NCI-H1092 treated with DMSO at 0.1 percent for 48 hours (cell line): Measurements from ENCODE around the gene EME1.
"Not testable (repeated sequence)": the region's sequence is repeated elsewhere in the genome, so short reads cannot be mapped to it uniquely, and the experiment has no call there.

ENCODE experiments used
- DNase-seq: peaks from one replicate; lab custom pipeline; 2025; lab: John Stamatoyannopoulos, UW

Gene EME1

GRCh38 chr17:50394711-50395110, 21.7 kb downstream of the EME1 start:
- DNase-seq = no peak

- DNase-seq = no peak
Observed at GRCh38 chr17:50396261-50397110, 23.5 kb downstream of the EME1 start.

DNA sequence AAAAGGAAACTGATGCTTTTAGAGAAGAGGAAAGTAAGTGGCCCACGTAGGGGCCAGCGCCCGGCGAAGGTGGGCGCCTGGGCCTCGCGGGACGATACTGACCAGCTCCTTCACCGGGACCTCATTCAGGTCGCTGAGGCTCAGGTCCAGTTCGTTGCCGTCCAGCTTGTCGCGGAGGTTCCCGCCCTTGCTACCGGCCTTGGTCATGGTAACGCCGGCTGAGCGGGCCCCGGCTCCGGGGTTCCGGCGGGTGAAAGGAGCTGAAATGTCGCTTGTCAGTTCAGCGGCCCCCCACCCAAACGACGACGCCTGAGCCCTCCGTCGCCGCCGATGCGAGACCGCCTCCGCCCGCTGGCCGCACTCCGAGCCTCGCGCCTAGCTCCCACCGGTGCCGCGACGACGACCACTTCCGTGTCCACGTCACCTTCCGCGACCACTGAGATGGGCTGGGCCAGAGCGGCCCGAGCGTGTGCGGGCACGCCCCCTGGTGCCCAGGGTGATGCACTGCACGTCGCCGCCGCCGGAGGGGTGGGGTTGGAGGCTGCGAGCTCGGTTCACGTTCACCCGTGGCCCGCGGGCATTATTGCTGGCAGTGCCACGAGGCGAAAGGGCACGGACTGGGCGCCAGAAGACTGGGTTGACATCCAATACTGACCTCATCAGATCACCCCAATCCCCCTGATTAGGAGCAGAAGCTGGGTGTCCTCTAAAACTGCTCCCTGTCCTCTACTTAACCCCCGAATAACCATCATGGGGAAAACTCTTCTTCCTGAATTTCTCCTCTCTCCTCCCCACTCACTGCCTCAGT, 24.3 kb downstream of the EME1 start, which contains the start of gene LRRC59:
LRRC59 (minus strand) TSS at position 413 of the 808 bp plus-strand sequence; CDS start at position 207, 206 bp downstream.
- peak; percentile 76 for DNase-seq

DNA sequence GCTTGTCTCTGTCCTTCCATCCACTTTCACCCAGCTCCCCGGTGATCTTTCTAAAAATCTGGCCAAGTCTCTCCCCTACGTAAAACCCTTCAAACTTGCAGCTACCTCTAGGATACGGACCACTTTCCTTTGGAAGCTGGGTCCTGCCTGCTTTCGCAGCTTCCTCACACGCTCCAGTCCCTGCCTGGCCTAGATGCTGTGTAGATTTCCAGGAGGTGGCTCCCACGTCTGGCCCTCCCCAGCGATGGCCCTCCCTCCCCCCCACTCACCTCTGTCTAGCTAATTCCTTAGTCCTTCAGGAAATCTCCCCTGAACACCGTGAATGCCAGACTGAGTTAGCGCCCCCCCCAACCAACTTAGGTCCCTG, 24.9 kb downstream of the EME1 start:
- no peak for DNase-seq

GRCh38 chr17:50398672-50399071, 25.6 kb downstream of the EME1 start:
- DNase-seq = not testable (repeated sequence)

DNA sequence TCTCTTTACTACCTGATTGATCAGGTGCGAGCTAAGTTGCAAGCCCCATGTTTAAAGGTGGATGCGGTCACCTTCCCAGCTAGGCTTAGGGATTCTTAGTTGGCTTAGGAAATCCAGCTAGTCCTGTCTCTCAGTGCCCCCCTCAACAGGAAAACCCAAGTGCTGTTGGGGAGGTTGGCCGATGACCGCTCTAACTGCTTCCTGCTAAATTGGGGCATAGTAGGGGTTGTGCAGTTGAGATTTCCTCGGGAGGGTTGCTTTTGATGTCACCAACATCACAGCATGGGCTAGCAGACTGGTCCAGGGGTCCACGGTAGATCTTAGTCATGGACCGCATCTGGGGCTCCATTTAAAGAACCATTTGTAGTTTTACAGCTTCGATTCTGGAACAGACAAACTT, 26.6 kb downstream of the EME1 start:
- DNase-seq = not testable (repeated sequence)

DNA sequence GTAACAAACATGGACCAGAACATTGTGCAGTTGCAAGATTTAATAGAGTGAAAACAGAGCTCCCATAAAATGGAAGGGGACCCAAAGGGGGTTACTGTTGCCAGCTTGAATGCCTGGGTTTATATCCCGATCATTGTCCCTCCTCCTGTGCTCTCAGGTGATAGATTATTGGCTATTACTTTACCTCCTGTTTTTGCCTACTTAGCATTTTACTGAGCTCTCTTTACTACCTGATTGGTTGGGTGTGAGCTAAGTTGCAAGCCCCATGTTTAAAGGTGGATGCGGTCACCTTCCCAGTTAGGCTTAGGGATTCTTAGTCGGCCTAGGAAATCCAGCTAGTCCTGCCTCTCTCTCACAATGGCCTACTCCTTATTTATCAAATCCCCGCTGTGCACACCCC, 32.3 kb downstream of the EME1 start:
- DNase-seq = not testable (repeated sequence)

GRCh38 chr17:50406578-50406977, 33.5 kb downstream of the EME1 start:
- DNase-seq = no peak

DNA sequence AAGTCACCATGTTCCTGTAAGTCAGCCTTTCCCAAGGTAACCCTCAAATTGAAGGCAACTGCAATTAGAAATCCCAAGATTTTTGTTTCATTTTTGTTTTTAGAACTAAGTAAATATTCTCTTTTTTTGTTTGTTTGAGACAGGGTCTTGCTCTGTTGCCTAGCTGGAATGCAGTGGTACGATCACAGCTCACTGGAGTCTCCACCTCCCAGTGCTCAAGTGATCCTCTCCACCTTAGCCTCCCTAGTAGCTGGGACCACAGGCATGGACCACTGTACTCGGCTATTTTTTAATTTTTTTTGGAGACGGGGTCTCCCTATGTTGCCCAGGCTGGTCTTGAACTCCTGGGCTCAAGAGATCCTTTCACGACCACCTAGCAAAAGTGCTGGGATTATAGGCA, 34.9 kb downstream of the EME1 start:
- no peak for DNase-seq

DNA sequence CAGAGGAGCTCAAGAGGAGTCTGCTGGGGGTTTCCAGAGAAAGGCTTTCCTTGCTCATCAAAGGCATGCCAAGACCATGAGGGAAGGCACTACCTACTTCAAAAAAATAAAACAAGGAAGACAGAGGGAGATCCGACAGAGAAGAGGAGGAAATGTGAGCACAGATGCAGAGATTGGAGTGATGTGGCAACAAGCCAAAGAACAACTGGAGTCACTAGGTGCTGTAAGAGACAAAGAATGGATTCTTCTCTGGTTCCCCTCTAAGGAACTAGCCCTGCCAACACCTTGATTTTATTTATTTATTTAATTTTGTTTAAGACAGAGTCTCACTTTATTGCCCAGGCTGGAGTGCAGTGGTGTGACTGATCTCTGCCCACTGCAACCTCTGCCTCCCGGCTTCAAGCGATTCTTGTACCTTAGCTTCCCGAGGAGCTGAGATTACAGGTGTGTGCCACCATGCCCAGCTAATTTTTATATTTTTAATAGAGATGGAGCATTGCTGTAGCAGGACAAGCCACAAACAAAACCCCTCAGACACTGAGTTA, 39.2 kb downstream of the EME1 start:
- DNase-seq = no peak

GRCh38 chr17:50414808-50415207, 41.8 kb downstream of the EME1 start:
- DNase-seq = no peak

DNA sequence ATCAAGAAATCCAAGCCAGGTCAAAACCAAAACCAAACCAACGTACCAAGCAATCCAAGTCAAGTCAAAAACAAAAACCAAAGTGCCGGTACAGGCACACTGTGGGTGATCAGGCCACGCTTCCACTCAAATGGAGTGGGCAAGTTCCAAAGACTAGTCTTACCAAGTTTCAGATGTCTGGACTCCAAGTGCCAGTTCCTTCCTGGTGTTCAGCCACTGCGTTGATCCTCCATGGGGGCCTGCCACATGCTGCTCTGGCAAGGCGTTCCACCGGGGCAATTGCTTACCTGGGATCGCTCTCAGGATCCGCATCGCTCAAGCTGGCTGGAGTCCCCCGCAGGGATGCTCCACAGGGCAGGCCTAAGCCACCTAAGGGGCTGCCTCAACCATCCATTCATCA, 46.5 kb downstream of the EME1 start:
- DNase-seq = not testable (repeated sequence)

DNA sequence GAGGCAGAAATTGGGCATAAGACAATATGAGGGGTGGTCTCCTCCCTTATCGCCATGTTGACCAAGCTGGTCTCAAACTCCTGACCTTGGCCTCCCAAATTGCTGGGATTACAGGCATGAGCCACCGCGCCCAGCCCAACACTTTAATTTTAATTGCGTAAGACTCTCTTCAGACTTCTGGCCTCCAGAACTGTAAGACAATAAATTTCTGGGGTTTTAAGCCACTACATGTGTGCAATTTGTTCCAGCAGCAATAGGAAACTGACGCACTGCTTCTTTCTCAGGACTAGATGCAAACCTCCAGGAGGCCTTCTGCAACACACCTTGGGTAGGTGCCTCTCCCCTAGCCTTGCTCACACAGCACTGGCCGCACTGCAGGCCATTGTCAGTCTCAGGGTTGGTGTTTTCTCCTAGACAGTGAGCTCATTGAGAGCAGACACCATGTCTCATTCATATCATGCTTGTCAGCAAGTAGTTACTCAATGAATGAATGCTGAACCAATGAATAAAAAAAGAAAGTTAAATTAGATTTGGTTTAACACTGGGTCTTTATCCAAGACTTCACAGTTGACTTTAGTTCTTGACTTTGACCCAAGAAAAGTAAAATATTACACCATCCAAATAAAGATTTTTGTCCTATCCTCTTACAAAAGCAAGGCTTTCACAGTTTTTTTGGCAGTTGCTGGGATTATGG, 47.5 kb downstream of the EME1 start:
- no peak for DNase-seq

DNA sequence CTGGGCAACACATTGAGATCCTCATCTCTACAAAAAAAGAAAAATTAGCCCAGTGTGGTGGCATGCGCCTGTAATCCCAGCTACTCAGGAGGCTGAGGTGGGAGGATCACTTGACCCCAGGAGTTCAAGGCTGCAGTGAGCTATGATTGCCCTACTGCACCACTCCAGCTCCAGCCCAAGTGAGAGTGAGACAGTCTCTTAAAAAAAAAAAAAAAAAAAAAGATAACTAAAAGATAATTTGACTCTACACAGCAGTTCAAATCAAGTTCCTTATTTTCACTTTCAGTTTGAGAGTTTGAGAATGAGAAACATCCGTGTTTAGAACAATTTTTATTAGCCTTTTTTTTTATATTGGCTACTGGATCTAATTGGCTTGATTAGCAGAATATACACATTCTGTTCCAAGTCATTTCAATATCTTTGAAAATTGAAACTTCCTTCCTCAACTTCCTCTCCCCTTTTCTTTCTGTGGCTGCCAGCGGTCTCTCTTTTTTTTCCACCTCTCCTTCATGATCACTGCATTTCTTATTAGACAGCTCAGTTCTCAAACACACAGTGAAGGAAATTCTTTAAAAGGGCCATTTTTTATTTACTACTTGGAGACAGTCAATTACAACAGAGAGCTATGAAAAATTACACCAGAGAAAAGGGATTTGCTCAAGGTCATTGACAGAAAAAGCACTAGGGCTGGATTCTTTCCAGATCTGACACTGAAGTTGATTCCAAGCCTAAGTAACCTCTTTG, 48.5 kb downstream of the EME1 start:
- DNase-seq = no peak

GRCh38 chr17:50422738-50423137, 49.7 kb downstream of the EME1 start:
- no peak for DNase-seq

- DNase-seq = no peak
Observed at GRCh38 chr17:50423553-50424159, 50.6 kb downstream of the EME1 start.

- DNase-seq = no peak
Observed at GRCh38 chr17:50424246-50424995, 51.4 kb downstream of the EME1 start.

DNA sequence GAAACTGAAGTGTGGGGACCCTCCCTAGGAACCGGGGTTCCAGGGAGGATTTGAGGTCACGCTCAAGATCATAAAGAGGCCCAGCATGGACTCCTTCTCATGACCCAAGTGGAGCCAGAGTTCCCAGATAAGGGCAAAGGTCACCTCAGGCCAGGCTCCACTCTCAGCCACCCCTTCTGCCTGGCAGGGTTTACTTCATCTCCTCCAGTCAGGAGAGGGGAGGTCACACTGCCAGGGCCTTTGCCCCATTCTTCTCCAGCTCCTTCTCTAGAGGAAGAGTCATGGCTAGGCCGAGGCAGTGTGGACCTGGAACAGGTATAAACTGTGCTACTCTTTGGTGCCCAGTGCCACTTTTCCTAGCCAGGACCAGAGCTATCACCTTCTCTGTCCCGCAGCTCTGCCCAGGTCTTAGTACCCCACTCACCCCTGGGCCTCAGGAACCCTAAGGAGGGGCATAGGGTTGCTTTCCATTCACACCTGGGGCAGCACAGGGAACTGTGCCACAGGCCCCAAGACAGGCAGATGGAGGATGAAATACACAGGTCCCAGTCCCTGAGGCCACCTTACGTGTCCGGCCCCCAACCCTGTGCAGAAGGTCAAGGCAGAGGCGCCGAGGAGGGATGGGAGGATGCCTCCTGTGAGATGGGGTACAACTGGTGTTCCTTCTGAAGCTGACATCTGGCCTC, 52.1 kb downstream of the EME1 start:
- no peak for DNase-seq

GRCh38 chr17:50425682-50426471, 52.8 kb downstream of the EME1 start, which contains the start of gene ACSF2:
Gene ACSF2, plus strand, starts transcription at chr17:50426218. Its CDS starts 44 bp downstream, at chr17:50426262.
- no peak for DNase-seq
